H9 (cell line): ENCODE measurements around the gene PKNOX2. TPM values are rescaled to one million over a fixed set of nuclear protein-coding genes. Genes with fewer than 3 reads are reported as not detected.
A peak's percentile ranks its signal among the peaks of the same experiment; 100 is the strongest.

Source experiments
- DNase-seq: peaks from one replicate; pipeline ENCODE4 v3.0.0-alpha.2; 2017
- H2AFZ ChIP-seq: one replicate; pipeline ENCODE4 v1.6.1; 2013; ENCODE audit warnings: mild to moderate bottlenecking, low read length, control low read depth, moderate library complexity
- H2AK5ac ChIP-seq: 2 replicates; pipeline ENCODE4 v1.6.1; 2013; ENCODE audit warnings: low read length, control low read depth, mixed read lengths; ENCODE audit not compliant: insufficient read length
- H2BK120ac ChIP-seq: one replicate; pipeline ENCODE4 v1.6.1; 2013; ENCODE audit warnings: low read depth, mild to moderate bottlenecking, low read length, control low read depth, inconsistent platforms; ENCODE audit not compliant: poor library complexity, severe bottlenecking
- H2BK12ac ChIP-seq: 2 replicates; pipeline ENCODE4 v1.6.1; 2013; ENCODE audit warnings: low read length, control low read depth, mixed read lengths, low read depth; ENCODE audit not compliant: insufficient read length
- H2BK15ac ChIP-seq: 2 replicates; pipeline ENCODE4 v1.6.1; 2013; ENCODE audit warnings: low read depth, low read length, control low read depth
- H2BK20ac ChIP-seq: one replicate; pipeline ENCODE4 v1.6.1; 2013; ENCODE audit warnings: low read depth, mild to moderate bottlenecking, low read length, control low read depth, inconsistent platforms; ENCODE audit not compliant: poor library complexity, severe bottlenecking
- H2BK5ac ChIP-seq: 2 replicates; pipeline ENCODE4 v1.6.1; 2013; ENCODE audit warnings: low read length, control low read depth, mixed read lengths; ENCODE audit not compliant: insufficient read length
- H3K14ac ChIP-seq: 2 replicates; pipeline ENCODE4 v1.6.1; 2013; ENCODE audit warnings: low read length, control low read depth; ENCODE audit not compliant: insufficient read depth
- H3K18ac ChIP-seq: 2 replicates; pipeline ENCODE4 v1.6.1; 2013; ENCODE audit warnings: low read depth, mild to moderate bottlenecking, mixed read lengths, low read length, control low read depth; ENCODE audit not compliant: insufficient read length
- H3K23ac ChIP-seq: 2 replicates; pipeline ENCODE4 v1.6.1; 2013; ENCODE audit warnings: low read length, control low read depth, mixed read lengths, low read depth; ENCODE audit not compliant: insufficient read length
- H3K23me2 ChIP-seq: 2 replicates; pipeline ENCODE4 v1.6.1; 2013; ENCODE audit warnings: low read depth, mild to moderate bottlenecking, mixed read lengths, low read length, control low read depth; ENCODE audit not compliant: insufficient read length, poor library complexity, severe bottlenecking
- H3K27ac ChIP-seq: 2 replicates; pipeline ENCODE4 v1.5.1; 2013; ENCODE audit warnings: low read length, control low read depth, mixed read lengths, low read depth; ENCODE audit not compliant: insufficient read length
- H3K27me3 ChIP-seq: 2 replicates; pipeline ENCODE4 v1.6.1; 2013; ENCODE audit warnings: low read length, control low read depth, inconsistent platforms; ENCODE audit not compliant: insufficient read depth
- H3K4ac ChIP-seq: 2 replicates; pipeline ENCODE4 v1.6.1; 2013; ENCODE audit warnings: low read depth, mild to moderate bottlenecking, control low read depth, inconsistent platforms, low read length, moderate library complexity
- H3K4me1 ChIP-seq: 2 replicates; pipeline ENCODE4 v1.6.1; 2013; ENCODE audit warnings: low read length, control low read depth, inconsistent platforms; ENCODE audit not compliant: insufficient read depth
- H3K4me2 ChIP-seq: 2 replicates; pipeline ENCODE4 v1.6.1; 2013; ENCODE audit warnings: low read length, control low read depth, mixed read lengths; ENCODE audit not compliant: insufficient read length, insufficient read depth
- H3K56ac ChIP-seq: 2 replicates; pipeline ENCODE4 v1.6.1; 2013; ENCODE audit warnings: low read depth, mild to moderate bottlenecking, mixed read lengths, low read length, control low read depth; ENCODE audit not compliant: insufficient read length
- H3K79me1 ChIP-seq: 2 replicates; pipeline ENCODE4 v1.6.1; 2013; ENCODE audit warnings: low read depth, mild to moderate bottlenecking, moderate library complexity, low read length, control low read depth, inconsistent platforms; ENCODE audit not compliant: insufficient read depth, poor library complexity, severe bottlenecking
- H3K79me2 ChIP-seq: 2 replicates; pipeline ENCODE4 v1.6.1; 2013; ENCODE audit warnings: low read length, control low read depth, inconsistent platforms; ENCODE audit not compliant: insufficient read depth
- H3K9ac ChIP-seq: 2 replicates; pipeline ENCODE4 v1.6.1; 2013; ENCODE audit warnings: low read length, control low read depth, mixed read lengths; ENCODE audit not compliant: insufficient read length; ENCODE audit errors: extremely low read depth
- H3K9me3 ChIP-seq: one replicate; pipeline ENCODE4 v1.6.1; 2013; ENCODE audit warnings: low read depth, low read length, inconsistent platforms; ENCODE audit not compliant: control insufficient read depth
- H3T11ph ChIP-seq: one replicate; pipeline ENCODE4 v1.6.1; 2013; ENCODE audit warnings: mild to moderate bottlenecking, low read length, control low read depth, inconsistent platforms
- H4K20me1 ChIP-seq: one replicate; pipeline ENCODE4 v1.6.1; 2013; ENCODE audit not compliant: control insufficient read depth, insufficient read length, insufficient read depth
- H4K5ac ChIP-seq: 2 replicates; pipeline ENCODE4 v1.6.1; 2013; ENCODE audit warnings: low read depth, mild to moderate bottlenecking, mixed read lengths, low read length, control low read depth; ENCODE audit not compliant: insufficient read length
- H4K8ac ChIP-seq: replicated peaks from 2 replicates; pipeline ENCODE4 v1.6.1; 2013; ENCODE audit warnings: low read length, control low read depth, mixed read lengths, low read depth; ENCODE audit not compliant: insufficient read length
- H4K91ac ChIP-seq: 2 replicates; pipeline ENCODE4 v1.6.1; 2013; ENCODE audit warnings: low read depth, mild to moderate bottlenecking, moderate library complexity, mixed read lengths, low read length, control low read depth; ENCODE audit not compliant: insufficient read length
- H3K27ac Mint-ChIP-seq, 3 experiments: 2 replicates in 2 of 3; 3 replicates in 1 of 3; pipeline ENCODE4 v1.8.0; 2020 to 2021; ENCODE audit warnings: mixed read lengths in 3 of 3, mild to moderate bottlenecking in 1 of 3, moderate library complexity in 1 of 3
- H3K27me3 Mint-ChIP-seq: 2 replicates; pipeline ENCODE4 v1.8.0; 2021; ENCODE audit warnings: low read depth, mild to moderate bottlenecking, moderate library complexity, mixed read lengths
- H3K36me3 Mint-ChIP-seq, 3 experiments: 2 replicates in 2 of 3; 3 replicates in 1 of 3; pipeline ENCODE4 v1.8.0; 2020 to 2021; ENCODE audit warnings: low read depth in 3 of 3, mixed read lengths in 3 of 3; ENCODE audit not compliant: insufficient read depth in 1 of 3
- H3K4me1 Mint-ChIP-seq, 2 experiments: 2 replicates each; pipeline ENCODE4 v1.8.0; 2020; ENCODE audit warnings: mixed read lengths in 2 of 2
- H3K4me3 Mint-ChIP-seq, 2 experiments: 2 replicates in 1 of 2; 3 replicates in 1 of 2; pipeline ENCODE4 v1.8.0; 2020 to 2021; ENCODE audit warnings: mild to moderate bottlenecking in 2 of 2, mixed read lengths in 2 of 2, moderate library complexity in 1 of 2
- H3K9me3 Mint-ChIP-seq, 2 experiments: 2 replicates in 1 of 2; 3 replicates in 1 of 2; pipeline ENCODE4 v1.8.0; 2020; ENCODE audit warnings: mild to moderate bottlenecking in 2 of 2, mixed read lengths in 2 of 2, moderate library complexity in 1 of 2
- WGBS: extraction: QIAGEN DNeasy Blood & Tissue Kit; methylation state at CpG from one replicate; pipeline ENCODE4 v1.1.7; 2013; ENCODE audit warnings: missing lambda C conversion rate, low lambda C conversion rate, mixed read lengths; ENCODE audit not compliant: insufficient read length; ENCODE audit errors: extremely low coverage; 5-methylcytosine and 5-hydroxymethylcytosine counted together
- total RNA-seq: library from RNA; stranded (reverse); gene quantifications from 2 replicates; pipeline ENCODE4 v1.2.1, GENCODE V29; 2021
- TF ChIP-seq, protein P1 (sequence below): fragments of 200-600 bp; sonication (generic); conservative IDR thresholded peaks from 3 replicates; pipeline ENCODE4 v1.8.0; 2021; ENCODE audit warnings: antibody characterized with exemption, mild to moderate bottlenecking

PKNOX2 gene
- total RNA-seq, 1 experiment from 2014 or later, result 1.3 TPM

GRCh38 chr11:125441648-125442410 is 277.3 kb downstream of the PKNOX2 start:
- no peak overlapping the region for H4K8ac ChIP-seq
- no peak overlapping the region for H3T11ph ChIP-seq
- H2AK5ac ChIP-seq, result no peak overlapping the region
- no peak overlapping the region for H2BK15ac ChIP-seq
- no peaks in the 10 kb centered on the region for H3K23me2 ChIP-seq
- H3K27me3 Mint-ChIP-seq, result no peaks in the 10 kb centered on the region; the same call in 1 of the 2 replicates
- H3K79me1 ChIP-seq, result no peaks in the 10 kb centered on the region
- no peak overlapping the region for H2BK5ac ChIP-seq
- no peak overlapping the region for H2AFZ ChIP-seq
- no peak overlapping the region for H3K56ac ChIP-seq
- no peak overlapping the region for H4K91ac ChIP-seq
- no peaks in the 10 kb centered on the region for H4K20me1 ChIP-seq
- DNase-seq, result peak; percentile 77
- peaks cover 18% of the 10 kb centered on the region for H3K4me1 ChIP-seq
- H3K9me3 ChIP-seq, result no peaks in the 10 kb centered on the region
- H3K14ac ChIP-seq, result no peak overlapping the region; the same call in 1 of the 2 replicates
- H3K4me3 Mint-ChIP-seq, result peak overlapping the region; percentile 29 to 61; a peak in 3 of 5 replicates
- H4K5ac ChIP-seq, result no peak overlapping the region
- no peak overlapping the region for H3K4ac ChIP-seq
- H3K36me3 Mint-ChIP-seq, result peaks cover 2 to 20% (median 20%) of the 10 kb centered on the region in 3 experiments; a peak in 6 of 7 replicates
- no peak overlapping the region for H3K23ac ChIP-seq
- peaks cover 50 to 53% of the 10 kb centered on the region in 2 experiments for H3K4me1 Mint-ChIP-seq
- no peak overlapping the region for H3K27ac ChIP-seq
- H3K9me3 Mint-ChIP-seq, result no peaks in the 10 kb centered on the region
- H3K4me2 ChIP-seq, result peak overlapping the region; percentile 12
- TF ChIP-seq, protein P1, sequence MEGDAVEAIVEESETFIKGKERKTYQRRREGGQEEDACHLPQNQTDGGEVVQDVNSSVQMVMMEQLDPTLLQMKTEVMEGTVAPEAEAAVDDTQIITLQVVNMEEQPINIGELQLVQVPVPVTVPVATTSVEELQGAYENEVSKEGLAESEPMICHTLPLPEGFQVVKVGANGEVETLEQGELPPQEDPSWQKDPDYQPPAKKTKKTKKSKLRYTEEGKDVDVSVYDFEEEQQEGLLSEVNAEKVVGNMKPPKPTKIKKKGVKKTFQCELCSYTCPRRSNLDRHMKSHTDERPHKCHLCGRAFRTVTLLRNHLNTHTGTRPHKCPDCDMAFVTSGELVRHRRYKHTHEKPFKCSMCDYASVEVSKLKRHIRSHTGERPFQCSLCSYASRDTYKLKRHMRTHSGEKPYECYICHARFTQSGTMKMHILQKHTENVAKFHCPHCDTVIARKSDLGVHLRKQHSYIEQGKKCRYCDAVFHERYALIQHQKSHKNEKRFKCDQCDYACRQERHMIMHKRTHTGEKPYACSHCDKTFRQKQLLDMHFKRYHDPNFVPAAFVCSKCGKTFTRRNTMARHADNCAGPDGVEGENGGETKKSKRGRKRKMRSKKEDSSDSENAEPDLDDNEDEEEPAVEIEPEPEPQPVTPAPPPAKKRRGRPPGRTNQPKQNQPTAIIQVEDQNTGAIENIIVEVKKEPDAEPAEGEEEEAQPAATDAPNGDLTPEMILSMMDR, result no peak
- H3K79me2 ChIP-seq, result no peaks in the 10 kb centered on the region
- H2BK120ac ChIP-seq, result no peak overlapping the region
- H3K18ac ChIP-seq, result no peak overlapping the region
- peak overlapping the region; percentile 38 for H2BK12ac ChIP-seq
- H3K27ac Mint-ChIP-seq, result peak overlapping the region; percentile 54 to 94 (median 88)
- no CpG with 5 or more reads among the region's 11 CpGs for WGBS
- H3K27me3 ChIP-seq, result no peaks in the 10 kb centered on the region
- H3K9ac ChIP-seq, result no peak overlapping the region
- H2BK20ac ChIP-seq, result no peak overlapping the region
